Measurements from ENCODE around the gene ANLN.
"Not testable (repeated sequence)": the region's sequence is repeated elsewhere in the genome, so short reads cannot be mapped to it uniquely, and the experiment has no call there.

DNA sequence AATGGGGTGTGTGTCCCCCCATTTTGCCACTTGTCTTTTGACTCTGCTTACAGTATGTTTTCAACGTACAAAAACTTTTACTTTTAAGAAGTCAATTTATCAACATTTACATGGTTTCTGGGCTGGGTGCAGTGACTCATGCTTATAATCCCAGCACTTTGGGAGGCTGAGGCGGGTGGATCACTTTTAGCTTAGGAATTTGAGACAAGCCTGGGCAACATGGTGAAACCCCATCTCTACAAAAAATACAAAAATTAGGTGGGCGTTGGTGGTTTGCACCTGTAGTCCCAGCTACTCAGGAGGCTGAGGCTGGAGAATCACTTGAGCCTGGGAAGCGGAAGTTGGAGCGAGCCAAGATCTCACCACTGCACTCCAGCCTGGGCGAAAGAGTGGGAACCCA is 107.5 kb downstream of the ANLN start:
- TF ChIP-seq, protein P1, sequence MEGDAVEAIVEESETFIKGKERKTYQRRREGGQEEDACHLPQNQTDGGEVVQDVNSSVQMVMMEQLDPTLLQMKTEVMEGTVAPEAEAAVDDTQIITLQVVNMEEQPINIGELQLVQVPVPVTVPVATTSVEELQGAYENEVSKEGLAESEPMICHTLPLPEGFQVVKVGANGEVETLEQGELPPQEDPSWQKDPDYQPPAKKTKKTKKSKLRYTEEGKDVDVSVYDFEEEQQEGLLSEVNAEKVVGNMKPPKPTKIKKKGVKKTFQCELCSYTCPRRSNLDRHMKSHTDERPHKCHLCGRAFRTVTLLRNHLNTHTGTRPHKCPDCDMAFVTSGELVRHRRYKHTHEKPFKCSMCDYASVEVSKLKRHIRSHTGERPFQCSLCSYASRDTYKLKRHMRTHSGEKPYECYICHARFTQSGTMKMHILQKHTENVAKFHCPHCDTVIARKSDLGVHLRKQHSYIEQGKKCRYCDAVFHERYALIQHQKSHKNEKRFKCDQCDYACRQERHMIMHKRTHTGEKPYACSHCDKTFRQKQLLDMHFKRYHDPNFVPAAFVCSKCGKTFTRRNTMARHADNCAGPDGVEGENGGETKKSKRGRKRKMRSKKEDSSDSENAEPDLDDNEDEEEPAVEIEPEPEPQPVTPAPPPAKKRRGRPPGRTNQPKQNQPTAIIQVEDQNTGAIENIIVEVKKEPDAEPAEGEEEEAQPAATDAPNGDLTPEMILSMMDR (IDR thresholded peaks at IDR 0.05 in 2 of 3, conservative IDR thresholded peaks at IDR 0.05 in 1 of 3; ENCODE audit: insufficient read depth in 2 of 3, low read depth in 1 of 3, low read length in 3 of 3), result not testable (repeated sequence)
- not testable (repeated sequence) for TF ChIP-seq SRSF3 (IDR thresholded peaks at IDR 0.05; ENCODE audit: insufficient read depth, low read length); TARDBP (IDR thresholded peaks at IDR 0.05)
- TF ChIP-seq, protein P2, sequence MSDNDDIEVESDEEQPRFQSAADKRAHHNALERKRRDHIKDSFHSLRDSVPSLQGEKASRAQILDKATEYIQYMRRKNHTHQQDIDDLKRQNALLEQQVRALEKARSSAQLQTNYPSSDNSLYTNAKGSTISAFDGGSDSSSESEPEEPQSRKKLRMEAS (CRISPR knock-in tag; IDR thresholded peaks at IDR 0.05), result not testable (repeated sequence)
